ENCODE measurements around the gene CTNND2.

Gene CTNND2

DNA sequence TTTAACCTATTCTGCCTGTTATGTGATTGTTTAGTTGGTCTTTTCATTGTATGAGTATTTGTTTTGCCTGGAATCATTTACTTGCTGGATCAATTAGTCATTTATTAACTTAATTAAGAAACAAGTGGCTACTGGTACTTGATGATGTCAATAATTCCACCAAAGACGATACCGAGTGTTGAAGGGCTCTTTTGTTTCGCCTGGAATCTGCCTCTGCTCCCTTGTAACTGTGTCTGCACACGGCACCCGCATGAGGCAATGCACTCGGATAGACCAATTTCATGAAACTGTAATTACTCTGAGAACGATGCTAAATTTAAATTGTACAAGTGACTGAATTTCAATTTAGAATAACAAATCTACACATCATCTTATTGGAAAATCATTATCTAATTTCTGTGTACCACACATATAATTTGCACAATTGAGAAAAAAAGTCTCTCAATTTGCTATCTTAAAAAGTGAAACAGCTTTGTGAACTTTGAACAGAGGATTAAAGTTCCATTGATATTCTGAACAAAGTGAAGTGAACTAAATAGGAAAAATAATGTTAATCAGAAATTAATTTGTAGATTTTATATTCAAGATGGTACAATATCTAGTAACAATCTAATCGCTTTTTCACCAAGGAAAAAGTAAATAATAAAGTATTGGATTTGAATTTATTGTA, 143.2 kb downstream of the CTNND2 start:
- no peak for TF ChIP-seq FOXK2 (IDR thresholded peaks at IDR 0.05)
- no peak for TF ChIP-seq SP1 (IDR thresholded peaks at IDR 0.05)
- TF ChIP-seq FOXA1 (IDR thresholded peaks at IDR 0.05): no peak
- TF ChIP-seq LEF1 (IDR thresholded peaks at IDR 0.05; ENCODE audit: borderline replicate concordance): no peak
- no peak for TF ChIP-seq BHLHE40 (IDR thresholded peaks at IDR 0.05; ENCODE audit: borderline replicate concordance)
- TF ChIP-seq TARDBP (IDR thresholded peaks at IDR 0.05): no peak
- no peak for TF ChIP-seq CTBP1 (IDR thresholded peaks at IDR 0.05; ENCODE audit: borderline replicate concordance)
- TF ChIP-seq SUZ12 (IDR thresholded peaks at IDR 0.05): no peak
- no peak for TF ChIP-seq ZNF384 (IDR thresholded peaks at IDR 0.05)
- no peak for TF ChIP-seq NFRKB (IDR thresholded peaks at IDR 0.05)
- TF ChIP-seq FOXM1 (IDR thresholded peaks at IDR 0.05; ENCODE audit: borderline replicate concordance): no peak
- TF ChIP-seq L3MBTL2 (conservative IDR thresholded peaks at IDR 0.05): no peak
- TF ChIP-seq ARNT (IDR thresholded peaks at IDR 0.05): no peak
- no peak for TF ChIP-seq ELF4 (IDR thresholded peaks at IDR 0.05)
- no peak for TF ChIP-seq PKNOX1 (IDR thresholded peaks at IDR 0.05)
- POLR2A ChIA-PET: no interaction called here
- DNase-seq (ENCODE audit: extremely low spot score): no peak
- CTCF ChIA-PET: no interaction called here

DNA sequence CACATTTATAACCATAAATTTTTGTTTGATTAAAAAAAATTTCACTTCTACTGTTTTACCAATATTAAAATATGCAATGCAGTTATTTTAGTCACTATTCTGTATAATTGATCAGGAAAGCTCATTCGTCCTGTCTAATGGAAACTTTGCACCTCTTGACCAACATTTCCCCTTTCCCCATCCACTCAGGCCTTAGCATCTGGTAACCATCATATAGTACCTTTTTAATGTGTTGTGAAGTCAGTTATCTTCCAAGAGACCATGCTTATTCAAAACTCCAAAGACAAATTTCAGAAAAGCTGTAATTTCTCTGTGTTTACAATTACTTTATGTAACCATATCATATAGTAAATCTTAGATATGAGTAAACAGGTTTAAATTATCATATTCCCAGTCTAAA, 145.9 kb downstream of the CTNND2 start:
- CTCF ChIA-PET: no interaction called here
- no peak for DNase-seq (ENCODE audit: extremely low spot score)
- TF ChIP-seq ARNT (IDR thresholded peaks at IDR 0.05): no peak
- TF ChIP-seq ZNF384 (IDR thresholded peaks at IDR 0.05): no peak
- POLR2A ChIA-PET: no interaction called here

- ChIA-PET CTCF (no interaction called here), POLR2A (no interaction called here)
- TF ChIP-seq SP1 (IDR thresholded peaks at IDR 0.05): no peak
- TF ChIP-seq TARDBP (IDR thresholded peaks at IDR 0.05): no peak
- TF ChIP-seq ARNT (IDR thresholded peaks at IDR 0.05): no peak
- TF ChIP-seq FOXK2 (IDR thresholded peaks at IDR 0.05): no peak
- TF ChIP-seq NFRKB (IDR thresholded peaks at IDR 0.05): no peak
- no peak for TF ChIP-seq HDGF (IDR thresholded peaks at IDR 0.05; ENCODE audit: borderline replicate concordance)
- TF ChIP-seq ZNF384 (IDR thresholded peaks at IDR 0.05): no peak
- TF ChIP-seq SUZ12 (IDR thresholded peaks at IDR 0.05): no peak
- no peak for TF ChIP-seq PKNOX1 (IDR thresholded peaks at IDR 0.05)
- no peak for TF ChIP-seq BHLHE40 (IDR thresholded peaks at IDR 0.05; ENCODE audit: borderline replicate concordance)
- no peak for TF ChIP-seq FOXM1 (IDR thresholded peaks at IDR 0.05; ENCODE audit: borderline replicate concordance)
- no peak for TF ChIP-seq ELF4 (IDR thresholded peaks at IDR 0.05)
- TF ChIP-seq LEF1 (IDR thresholded peaks at IDR 0.05; ENCODE audit: borderline replicate concordance): no peak
- no peak for TF ChIP-seq L3MBTL2 (conservative IDR thresholded peaks at IDR 0.05)
- no peak for TF ChIP-seq FOXA1 (IDR thresholded peaks at IDR 0.05)
- DNase-seq (ENCODE audit: extremely low spot score): no peak
Observed at GRCh38 chr5:11757661-11758060, 146.6 kb downstream of the CTNND2 start.

DNA sequence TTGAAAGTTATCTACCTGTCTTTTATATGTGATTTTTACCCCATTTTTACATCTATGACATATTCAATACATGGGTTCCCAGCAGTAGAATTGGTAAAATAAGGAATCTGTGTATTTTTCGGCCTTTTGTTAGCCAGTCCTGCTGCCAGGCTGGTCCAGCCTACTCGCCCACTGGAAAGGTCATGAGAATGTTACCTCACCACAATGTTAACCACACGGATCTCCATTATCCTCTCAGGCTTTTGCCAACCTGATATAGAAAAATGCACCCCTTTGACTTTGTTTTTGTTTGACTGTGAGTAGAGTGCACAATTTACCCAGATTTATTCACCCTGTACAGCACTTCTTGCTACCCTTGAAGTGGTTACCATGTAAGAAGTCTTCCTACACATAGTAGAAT, 167.2 kb downstream of the CTNND2 start:
- no peak for DNase-seq (ENCODE audit: extremely low spot score)
- POLR2A ChIA-PET: no interaction called here
- CTCF ChIA-PET: no interaction called here
- no peak for TF ChIP-seq TARDBP (IDR thresholded peaks at IDR 0.05)
- no peak for TF ChIP-seq PKNOX1 (IDR thresholded peaks at IDR 0.05)
- TF ChIP-seq SP1 (IDR thresholded peaks at IDR 0.05): no peak
- TF ChIP-seq SUZ12 (IDR thresholded peaks at IDR 0.05): no peak

- TF ChIP-seq FOXA1 (IDR thresholded peaks at IDR 0.05) (no peak), PKNOX1 (IDR thresholded peaks at IDR 0.05) (no peak), SP1 (IDR thresholded peaks at IDR 0.05) (no peak), FOXK2 (IDR thresholded peaks at IDR 0.05) (no peak), ZNF384 (IDR thresholded peaks at IDR 0.05) (no peak), NFRKB (IDR thresholded peaks at IDR 0.05) (no peak), SUZ12 (IDR thresholded peaks at IDR 0.05) (no peak), BHLHE40 (IDR thresholded peaks at IDR 0.05; ENCODE audit: borderline replicate concordance) (no peak), ARNT (IDR thresholded peaks at IDR 0.05) (no peak), TARDBP (IDR thresholded peaks at IDR 0.05) (no peak), L3MBTL2 (conservative IDR thresholded peaks at IDR 0.05) (no peak), LEF1 (IDR thresholded peaks at IDR 0.05; ENCODE audit: borderline replicate concordance) (no peak), FOXM1 (IDR thresholded peaks at IDR 0.05; ENCODE audit: borderline replicate concordance) (no peak)
- DNase-seq (ENCODE audit: extremely low spot score): no peak
- POLR2A ChIA-PET: no interaction called here
- CTCF ChIA-PET: no interaction called here
Observed at GRCh38 chr5:11734369-11734768, 169.9 kb downstream of the CTNND2 start.

DNA sequence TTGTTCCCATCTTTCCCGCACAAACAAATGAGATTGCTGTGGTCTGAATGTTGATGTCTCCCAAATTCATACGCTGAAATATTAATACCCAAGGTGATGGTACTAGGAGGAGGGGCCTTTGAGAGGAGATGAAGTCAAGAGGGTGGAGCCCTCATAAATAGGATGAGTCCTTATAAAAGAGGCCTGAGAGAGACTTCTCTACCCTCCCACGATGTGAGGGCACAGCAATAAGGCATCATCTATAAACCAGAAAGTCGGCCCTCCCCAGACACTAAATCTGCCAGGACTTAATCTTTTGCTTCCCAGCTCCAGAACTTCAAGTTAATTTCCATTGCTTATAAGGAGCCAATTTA, 170.4 kb downstream of the CTNND2 start:
- TF ChIP-seq ARNT (IDR thresholded peaks at IDR 0.05) (no peak), HDGF (IDR thresholded peaks at IDR 0.05; ENCODE audit: borderline replicate concordance) (no peak), ELF4 (IDR thresholded peaks at IDR 0.05) (no peak), NFRKB (IDR thresholded peaks at IDR 0.05) (no peak), CTBP1 (IDR thresholded peaks at IDR 0.05; ENCODE audit: borderline replicate concordance) (no peak), ZNF384 (IDR thresholded peaks at IDR 0.05) (no peak), L3MBTL2 (conservative IDR thresholded peaks at IDR 0.05) (no peak), TARDBP (IDR thresholded peaks at IDR 0.05) (no peak), FOXK2 (IDR thresholded peaks at IDR 0.05) (no peak), PKNOX1 (IDR thresholded peaks at IDR 0.05) (no peak), BHLHE40 (IDR thresholded peaks at IDR 0.05; ENCODE audit: borderline replicate concordance) (no peak), FOXA1 (IDR thresholded peaks at IDR 0.05) (no peak)
- DNase-seq (ENCODE audit: extremely low spot score): no peak
- CTCF ChIA-PET: no interaction called here
- POLR2A ChIA-PET: no interaction called here

Measured in HEK293T (cell line).